K562 (cell line): ENCODE measurements around the gene UBL7.

Experiments
- ARHGAP35 ChIP-seq: fragments of 450-650 bp; IDR thresholded peaks from 2 replicates; pipeline ENCODE4 v1.6.1; 2018; ENCODE audit not compliant: partially characterized antibody
- ARID3A ChIP-seq: IDR thresholded peaks from 2 replicates; pipeline ENCODE4 v1.6.1; 2012; ENCODE audit warnings: low read depth, low read length, improper control_type of control experiment, borderline replicate concordance
- EGR1 ChIP-seq: fragments of 450-650 bp; conservative IDR thresholded peaks from 2 replicates; pipeline ENCODE4 v1.6.1; 2017; ENCODE audit warnings: mild to moderate bottlenecking
- FOXK1 ChIP-seq: sonication (generic); formaldehyde crosslinking; IDR thresholded peaks from 2 replicates; pipeline ENCODE4 v1.8.0; 2022; ENCODE audit warnings: missing genetic modification reagents, mild to moderate bottlenecking, borderline replicate concordance
- JUND ChIP-seq, 2 experiments: IDR thresholded peaks; 2 replicates in 1 of 2; 3 replicates in 1 of 2; pipeline ENCODE4 v1.6.1; 2011; ENCODE audit warnings: borderline replicate concordance in 2 of 2, low read depth in 2 of 2, low read length in 2 of 2, improper control_type of control experiment in 1 of 2, missing biosample characterization in 1 of 2, missing genetic modification characterization in 1 of 2, missing genetic modification reagents in 1 of 2
- POLR2A ChIP-seq: fragments of 450-650 bp; conservative IDR thresholded peaks from 2 replicates; pipeline ENCODE4 v1.6.1; 2016
- TF ChIP-seq, protein P1 (sequence below): fragments of 250-450 bp; sonication (Bioruptor Pico); IDR thresholded peaks from 2 replicates; pipeline ENCODE4 v1.8.0; 2022; ENCODE audit warnings: inconsistent platforms
- TF ChIP-seq, protein P2 (sequence below), 3 experiments: IDR thresholded peaks in 2 of 3; conservative IDR thresholded peaks in 1 of 3; 2 replicates each; pipeline ENCODE4 v1.5.1; 2011 to 2012; ENCODE audit warnings: low read length in 3 of 3, mild to moderate bottlenecking in 3 of 3, control low read depth in 2 of 3, improper control_type of control experiment in 1 of 3, inconsistent platforms in 1 of 3, low read depth in 1 of 3, mixed read lengths in 1 of 3, moderate library complexity in 1 of 3; ENCODE audit not compliant: insufficient read depth in 2 of 3

- no peak for TF ChIP-seq ARHGAP35
- TF ChIP-seq POLR2A: no peak
- TF ChIP-seq, protein P1, sequence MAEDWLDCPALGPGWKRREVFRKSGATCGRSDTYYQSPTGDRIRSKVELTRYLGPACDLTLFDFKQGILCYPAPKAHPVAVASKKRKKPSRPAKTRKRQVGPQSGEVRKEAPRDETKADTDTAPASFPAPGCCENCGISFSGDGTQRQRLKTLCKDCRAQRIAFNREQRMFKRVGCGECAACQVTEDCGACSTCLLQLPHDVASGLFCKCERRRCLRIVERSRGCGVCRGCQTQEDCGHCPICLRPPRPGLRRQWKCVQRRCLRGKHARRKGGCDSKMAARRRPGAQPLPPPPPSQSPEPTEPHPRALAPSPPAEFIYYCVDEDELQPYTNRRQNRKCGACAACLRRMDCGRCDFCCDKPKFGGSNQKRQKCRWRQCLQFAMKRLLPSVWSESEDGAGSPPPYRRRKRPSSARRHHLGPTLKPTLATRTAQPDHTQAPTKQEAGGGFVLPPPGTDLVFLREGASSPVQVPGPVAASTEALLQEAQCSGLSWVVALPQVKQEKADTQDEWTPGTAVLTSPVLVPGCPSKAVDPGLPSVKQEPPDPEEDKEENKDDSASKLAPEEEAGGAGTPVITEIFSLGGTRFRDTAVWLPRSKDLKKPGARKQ (CRISPR knock-in tag): no peak
- no peak for TF ChIP-seq ARID3A
- TF ChIP-seq, protein P2, sequence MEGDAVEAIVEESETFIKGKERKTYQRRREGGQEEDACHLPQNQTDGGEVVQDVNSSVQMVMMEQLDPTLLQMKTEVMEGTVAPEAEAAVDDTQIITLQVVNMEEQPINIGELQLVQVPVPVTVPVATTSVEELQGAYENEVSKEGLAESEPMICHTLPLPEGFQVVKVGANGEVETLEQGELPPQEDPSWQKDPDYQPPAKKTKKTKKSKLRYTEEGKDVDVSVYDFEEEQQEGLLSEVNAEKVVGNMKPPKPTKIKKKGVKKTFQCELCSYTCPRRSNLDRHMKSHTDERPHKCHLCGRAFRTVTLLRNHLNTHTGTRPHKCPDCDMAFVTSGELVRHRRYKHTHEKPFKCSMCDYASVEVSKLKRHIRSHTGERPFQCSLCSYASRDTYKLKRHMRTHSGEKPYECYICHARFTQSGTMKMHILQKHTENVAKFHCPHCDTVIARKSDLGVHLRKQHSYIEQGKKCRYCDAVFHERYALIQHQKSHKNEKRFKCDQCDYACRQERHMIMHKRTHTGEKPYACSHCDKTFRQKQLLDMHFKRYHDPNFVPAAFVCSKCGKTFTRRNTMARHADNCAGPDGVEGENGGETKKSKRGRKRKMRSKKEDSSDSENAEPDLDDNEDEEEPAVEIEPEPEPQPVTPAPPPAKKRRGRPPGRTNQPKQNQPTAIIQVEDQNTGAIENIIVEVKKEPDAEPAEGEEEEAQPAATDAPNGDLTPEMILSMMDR (IDR thresholded peaks at IDR 0.05 in 2 of 3, conservative IDR thresholded peaks at IDR 0.05 in 1 of 3; ENCODE audit: insufficient read depth in 2 of 3, low read depth in 1 of 3, low read length in 3 of 3): no peak
- TF ChIP-seq FOXK1 (CRISPR knock-in tag): no peak
- no peak for TF ChIP-seq EGR1
- TF ChIP-seq JUND (IDR thresholded peaks at IDR 0.05; ENCODE audit: borderline replicate concordance, low read depth, low read length): no peak
- no peak for TF ChIP-seq JUND (tag; IDR thresholded peaks at IDR 0.05; ENCODE audit: borderline replicate concordance, low read depth, low read length)
Measured at GRCh38 chr15:74463634-74464033, 2.7 kb upstream of the UBL7 start.
